Activated CD4-positive, alpha-beta T cell treated with anti-CD3 and anti-CD28 coated beads, Interleukin-2, amount 10 ng/mL, durations not matched to agents 24 days and 14 days (primary cell): Measurements from ENCODE around the gene CHD2. TPM values are rescaled to one million over a fixed set of nuclear protein-coding genes. Genes with fewer than 3 reads are reported as not detected.

Experiments used
- DNase-seq: peaks from one replicate; pipeline ENCODE4 v3.0.0; 2022
- H3K27ac Mint-ChIP-seq: one replicate; pipeline ENCODE4 v1.8.0; 2022; ENCODE audit warnings: mild to moderate bottlenecking, mixed read lengths
- H3K27me3 Mint-ChIP-seq: one replicate; pipeline ENCODE4 v1.8.0; 2022; ENCODE audit warnings: mixed read lengths
- H3K36me3 Mint-ChIP-seq: one replicate; pipeline ENCODE4 v1.8.0; 2022; ENCODE audit warnings: low read depth, mild to moderate bottlenecking, mixed read lengths
- H3K4me1 Mint-ChIP-seq: one replicate; pipeline ENCODE4 v1.8.0; 2021; ENCODE audit warnings: mixed read lengths
- H3K4me3 Mint-ChIP-seq: one replicate; pipeline ENCODE4 v1.8.0; 2022; ENCODE audit warnings: mild to moderate bottlenecking, moderate library complexity, mixed read lengths
- H3K9me3 Mint-ChIP-seq: one replicate; pipeline ENCODE4 v1.8.0; 2021; ENCODE audit warnings: mixed read lengths
- intact Hi-C: fragments of 100-400 bp; cut with micrococcal nuclease; formaldehyde crosslinking; loops from one replicate; pipeline ENCODE4 v1.15.1; 2023
- total RNA-seq: library from RNA; stranded (reverse); gene quantifications from 2 replicates; pipeline ENCODE4 v1.2.3, GENCODE V29; 2022

The CHD2 gene
- total RNA-seq, 1 donor from 2014 or later: 111 TPM

- H3K4me1 Mint-ChIP-seq: peaks cover 2% of the 10 kb centered on the region
- no peak for DNase-seq
- H3K9me3 Mint-ChIP-seq: no peaks in the 10 kb centered on the region
- no peak overlapping the region for H3K4me3 Mint-ChIP-seq
- H3K36me3 Mint-ChIP-seq: no peaks in the 10 kb centered on the region
- intact Hi-C loops: no loop called here
- H3K27ac Mint-ChIP-seq: no peak overlapping the region
- H3K27me3 Mint-ChIP-seq: peaks cover 15% of the 10 kb centered on the region
Observed at GRCh38 chr15:93063262-93063671, 163.1 kb downstream of the CHD2 start.

DNA sequence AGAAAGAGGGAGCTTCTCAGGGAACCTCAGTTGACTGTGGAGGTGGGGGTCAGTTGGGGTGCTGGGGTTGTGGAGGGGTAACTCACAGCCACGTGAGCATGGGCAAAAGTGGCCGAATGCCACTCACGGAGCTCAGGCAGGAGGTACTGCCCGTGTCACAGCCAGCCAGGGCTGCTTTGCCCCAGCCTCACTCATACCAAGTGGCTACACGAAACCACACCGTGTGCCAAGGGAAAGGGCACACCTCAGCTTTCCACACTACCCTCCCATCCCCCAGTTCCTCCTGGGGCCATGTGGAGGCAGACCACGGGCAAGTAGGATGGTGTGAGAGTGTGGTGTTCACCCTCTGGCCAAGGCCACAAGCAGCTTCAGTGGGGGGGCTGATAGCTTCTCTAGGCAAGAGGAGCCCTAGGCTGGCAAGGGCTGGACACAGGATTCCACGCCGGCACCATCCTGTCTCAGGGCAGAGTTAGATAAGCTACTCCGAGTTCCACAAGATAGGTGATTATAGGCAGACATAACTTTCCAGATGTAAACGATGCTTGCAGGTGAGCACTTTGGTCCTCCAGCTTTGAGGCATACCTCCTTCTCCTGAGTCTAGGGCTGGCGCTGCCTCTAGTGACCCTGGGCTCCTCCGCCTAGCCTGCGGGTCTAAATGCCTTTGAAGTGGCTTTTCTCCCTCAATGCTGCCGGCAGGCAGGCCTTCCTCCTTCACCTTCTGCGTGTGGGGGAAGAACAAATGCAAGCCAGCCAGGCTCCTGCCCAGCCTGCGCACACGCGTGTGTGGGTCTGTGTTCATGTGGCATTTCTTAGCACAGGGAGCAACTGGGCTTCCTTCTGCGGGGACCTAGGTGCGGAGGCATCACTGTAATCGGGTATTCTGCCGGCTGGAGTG, 163.9 kb downstream of the CHD2 start:
- H3K9me3 Mint-ChIP-seq: no peaks in the 10 kb centered on the region
- H3K27ac Mint-ChIP-seq: no peak overlapping the region
- H3K4me3 Mint-ChIP-seq: no peak overlapping the region
- intact Hi-C loops: no loop called here
- peaks cover 15% of the 10 kb centered on the region for H3K27me3 Mint-ChIP-seq
- no peaks in the 10 kb centered on the region for H3K36me3 Mint-ChIP-seq
- peaks cover 2% of the 10 kb centered on the region for H3K4me1 Mint-ChIP-seq
- no peak for DNase-seq

- intact Hi-C loops: no loop called here
- Mint-ChIP-seq H3K9me3 (no peaks in the 10 kb centered on the region), H3K27ac (no peak overlapping the region), H3K4me1 (peaks cover 2% of the 10 kb centered on the region), H3K36me3 (no peaks in the 10 kb centered on the region), H3K4me3 (no peak overlapping the region), H3K27me3 (peaks cover 14% of the 10 kb centered on the region)
- no peak for DNase-seq
Observed at GRCh38 chr15:93065641-93066045, 165.5 kb downstream of the CHD2 start.

- Mint-ChIP-seq H3K9me3 (no peaks in the 10 kb centered on the region), H3K27me3 (peaks cover 20% of the 10 kb centered on the region), H3K36me3 (no peaks in the 10 kb centered on the region), H3K27ac (no peak overlapping the region), H3K4me1 (peaks cover 2% of the 10 kb centered on the region), H3K4me3 (no peak overlapping the region)
- intact Hi-C loops: no loop called here
- no peak for DNase-seq
Observed at GRCh38 chr15:93066224-93066681, 166.1 kb downstream of the CHD2 start.

- Mint-ChIP-seq H3K27ac (no peak overlapping the region), H3K4me1 (peaks cover 2% of the 10 kb centered on the region), H3K36me3 (no peaks in the 10 kb centered on the region), H3K9me3 (no peaks in the 10 kb centered on the region), H3K27me3 (peaks cover 25% of the 10 kb centered on the region), H3K4me3 (no peak overlapping the region)
- DNase-seq: no peak
- intact Hi-C loops: no loop called here
Observed at GRCh38 chr15:93066834-93067648, 166.9 kb downstream of the CHD2 start.

- H3K36me3 Mint-ChIP-seq: no peaks in the 10 kb centered on the region
- peaks cover 28% of the 10 kb centered on the region for H3K27me3 Mint-ChIP-seq
- H3K9me3 Mint-ChIP-seq: no peaks in the 10 kb centered on the region
- H3K4me1 Mint-ChIP-seq: peaks cover 5% of the 10 kb centered on the region
- H3K27ac Mint-ChIP-seq: no peak overlapping the region
- no peak overlapping the region for H3K4me3 Mint-ChIP-seq
- intact Hi-C loops: no loop called here
- DNase-seq: no peak
Observed at GRCh38 chr15:93067649-93068085, 167.5 kb downstream of the CHD2 start.

DNA sequence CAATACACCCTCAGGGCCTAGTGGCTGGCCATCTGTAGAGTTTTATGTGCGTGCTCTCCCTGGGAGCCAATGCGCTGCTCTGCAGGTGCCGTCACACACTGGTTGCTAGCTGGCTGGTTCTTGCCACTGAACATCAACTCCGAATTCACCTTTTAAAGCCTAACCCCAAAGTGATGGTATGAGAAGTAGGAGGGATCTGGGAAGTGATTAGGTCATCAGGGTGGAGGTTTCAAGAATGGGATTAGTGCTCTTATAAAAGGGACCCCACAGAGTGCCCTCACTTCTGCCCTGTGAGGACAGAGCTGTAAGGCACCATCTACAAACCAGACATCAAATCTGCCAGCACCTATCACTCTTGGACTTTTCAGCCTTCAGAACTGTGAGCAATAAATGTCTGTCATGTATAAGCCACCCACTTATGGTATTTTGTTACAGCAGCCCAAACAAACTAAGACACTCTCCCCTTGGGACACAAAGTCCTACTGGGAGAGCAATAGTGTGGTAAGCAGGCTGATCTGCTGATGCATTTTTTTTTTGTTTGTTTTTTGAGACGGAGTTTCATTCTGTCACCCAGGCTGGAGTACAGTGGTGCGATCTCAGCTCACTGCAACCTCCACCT, 168.6 kb downstream of the CHD2 start:
- Mint-ChIP-seq H3K4me1 (peaks cover 7% of the 10 kb centered on the region), H3K36me3 (no peaks in the 10 kb centered on the region), H3K9me3 (no peaks in the 10 kb centered on the region), H3K27ac (no peak overlapping the region), H3K4me3 (no peak overlapping the region), H3K27me3 (peaks cover 33% of the 10 kb centered on the region)
- intact Hi-C loops: no loop called here
- DNase-seq: no peak

DNA sequence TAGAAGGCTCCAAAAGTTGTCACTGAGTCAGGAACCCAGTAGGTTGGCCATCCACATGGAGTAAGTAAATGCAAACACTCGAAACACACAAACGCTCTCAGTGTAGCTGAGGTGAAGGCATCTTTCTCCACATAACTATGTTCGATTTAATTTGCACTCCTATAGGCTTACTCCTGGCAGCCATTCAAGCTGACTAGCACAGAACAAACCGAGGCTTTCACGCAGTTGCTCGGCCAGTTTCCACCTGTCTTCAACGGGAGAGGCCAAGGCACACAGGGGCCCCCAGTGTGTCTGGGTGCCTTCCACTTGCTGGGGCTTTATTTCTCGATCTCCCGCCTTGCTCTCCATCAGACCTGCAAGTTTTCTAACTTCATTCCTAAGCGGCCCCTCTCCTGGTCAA, 170.0 kb downstream of the CHD2 start:
- Mint-ChIP-seq H3K36me3 (no peaks in the 10 kb centered on the region), H3K4me3 (no peak overlapping the region), H3K27me3 (peaks cover 44% of the 10 kb centered on the region), H3K9me3 (no peaks in the 10 kb centered on the region), H3K27ac (no peak overlapping the region), H3K4me1 (peaks cover 7% of the 10 kb centered on the region)
- DNase-seq: no peak
- intact Hi-C loops: no loop called here

GRCh38 chr15:93070551-93071296, 170.6 kb downstream of the CHD2 start:
- Mint-ChIP-seq H3K36me3 (no peaks in the 10 kb centered on the region), H3K27ac (no peak overlapping the region), H3K9me3 (no peaks in the 10 kb centered on the region), H3K4me3 (no peak overlapping the region), H3K4me1 (peaks cover 7% of the 10 kb centered on the region), H3K27me3 (peaks cover 48% of the 10 kb centered on the region)
- intact Hi-C loops: no loop called here
- DNase-seq: no peak

DNA sequence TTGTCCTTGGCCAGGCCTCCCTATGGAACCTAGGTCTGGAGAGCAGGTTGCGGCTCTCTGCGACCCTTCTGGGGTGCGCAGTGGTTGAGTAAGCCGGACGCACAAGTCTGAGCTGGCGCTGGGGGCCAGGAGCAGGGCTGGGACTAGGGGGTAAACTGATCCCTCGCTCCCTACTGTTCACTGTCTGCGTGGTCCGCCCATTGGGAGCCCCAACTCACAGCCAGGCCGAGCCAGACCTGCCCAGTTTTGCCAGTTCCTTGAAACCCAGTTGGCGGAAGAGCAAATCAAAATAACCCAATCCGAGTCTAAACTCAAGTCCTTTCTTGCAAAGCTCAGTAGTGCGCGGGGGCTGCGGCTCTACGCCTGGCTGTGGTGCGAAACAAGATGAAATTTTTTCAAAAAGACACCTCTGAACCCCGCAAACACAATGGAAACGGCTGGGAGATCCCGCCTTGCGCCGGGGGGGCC, 171.4 kb downstream of the CHD2 start:
- no peaks in the 10 kb centered on the region for H3K36me3 Mint-ChIP-seq
- no peaks in the 10 kb centered on the region for H3K9me3 Mint-ChIP-seq
- intact Hi-C loops: no loop called here
- H3K27ac Mint-ChIP-seq: no peak overlapping the region
- H3K4me3 Mint-ChIP-seq: no peak overlapping the region
- DNase-seq: no peak
- H3K4me1 Mint-ChIP-seq: peaks cover 7% of the 10 kb centered on the region
- peaks cover 53% of the 10 kb centered on the region for H3K27me3 Mint-ChIP-seq

GRCh38 chr15:93072011-93072410, 171.9 kb downstream of the CHD2 start:
- Mint-ChIP-seq H3K9me3 (no peaks in the 10 kb centered on the region), H3K4me3 (peak overlapping the region; percentile 42), H3K36me3 (no peaks in the 10 kb centered on the region), H3K27ac (no peak overlapping the region), H3K4me1 (peaks cover 7% of the 10 kb centered on the region), H3K27me3 (peaks cover 58% of the 10 kb centered on the region)
- no peak for DNase-seq
- intact Hi-C loops: no loop called here

DNA sequence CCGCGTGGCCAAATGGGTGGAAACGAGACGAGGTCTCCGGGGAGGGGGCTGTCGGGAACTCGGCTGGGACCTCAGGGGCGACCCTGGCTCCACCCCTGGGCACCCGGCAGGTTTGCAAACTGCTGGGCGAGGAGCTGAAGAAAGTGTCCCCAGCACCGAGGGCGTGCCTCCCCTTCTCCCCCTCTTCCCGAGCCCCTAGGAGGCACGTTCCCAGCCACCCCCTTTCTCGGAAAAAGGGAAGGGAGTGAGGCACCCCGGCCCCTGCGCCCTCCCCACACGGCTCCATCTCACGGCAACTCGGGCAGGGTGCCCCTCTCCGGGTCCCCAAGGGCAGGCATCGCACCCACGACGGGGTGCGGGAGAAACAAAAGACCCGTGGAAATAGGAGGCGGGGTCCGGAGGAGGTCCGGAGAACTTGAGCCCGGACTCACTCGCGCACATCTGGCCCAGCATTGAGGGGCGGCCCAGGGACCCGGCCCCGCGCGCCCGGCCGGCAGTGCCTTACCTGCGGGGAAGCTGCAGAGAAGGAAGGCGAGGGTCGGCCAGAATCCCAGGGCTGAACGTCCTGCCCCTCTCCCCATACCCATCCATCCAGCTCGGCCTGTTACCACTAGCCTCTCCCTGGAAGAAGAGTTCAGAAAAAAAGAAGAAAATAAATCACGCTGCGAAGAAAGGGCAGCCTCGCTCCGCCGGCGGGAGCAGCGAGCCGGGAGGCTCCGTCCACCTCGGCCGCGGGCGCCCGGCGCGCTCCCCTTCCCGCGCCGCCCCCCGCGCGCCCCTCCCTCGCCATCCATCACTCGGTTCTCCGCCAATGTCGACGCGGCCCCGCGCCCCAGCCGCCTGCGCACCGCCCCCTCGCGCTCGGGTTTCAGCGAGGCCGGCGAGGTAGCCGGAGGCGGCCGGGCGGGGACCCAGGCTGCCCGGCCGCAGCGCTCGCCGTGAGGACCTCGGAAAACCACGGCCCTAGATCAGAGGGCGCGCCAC, 172.6 kb downstream of the CHD2 start:
- no peak for DNase-seq
- intact Hi-C loops: no loop called here
- no peak overlapping the region for H3K27ac Mint-ChIP-seq
- H3K36me3 Mint-ChIP-seq: no peaks in the 10 kb centered on the region
- peak overlapping the region; percentile 75 for H3K4me3 Mint-ChIP-seq
- H3K9me3 Mint-ChIP-seq: no peaks in the 10 kb centered on the region
- peaks cover 62% of the 10 kb centered on the region for H3K27me3 Mint-ChIP-seq
- peaks cover 7% of the 10 kb centered on the region for H3K4me1 Mint-ChIP-seq
